Left lung (tissue), 10 donors: ENCODE results near the gene CLIC5. TPM values are rescaled to one million over a fixed set of nuclear protein-coding genes. Genes with fewer than 3 reads are reported as not detected.

Experiments used
- ATAC-seq: fragments of 200-7000 bp; cut with Tn5 transposase; one replicate; pipeline ENCODE4 v1.9.1; 2020; ENCODE audit warnings: moderate library complexity
- DNase-seq, 4 donors: peaks; one replicate each; pipeline ENCODE4 v3.0.0-alpha.2; 2013 to 2020
- H3K27ac ChIP-seq, 2 donors: fragments of 200-600 bp; sonication (generic) in 1 of 2; one replicate each; pipeline versions ENCODE4 v1.5.0 to v1.8.0; 2020 to 2021
- H3K27me3 ChIP-seq, 2 donors: fragments of 200-600 bp; sonication (generic) in 1 of 2; one replicate each; pipeline versions ENCODE4 v1.5.0 to v1.8.0; 2020 to 2021
- H3K36me3 ChIP-seq, 2 donors: fragments of 200-600 bp; sonication (generic) in 1 of 2; one replicate each; pipeline versions ENCODE4 v1.5.0 to v1.8.0; 2020 to 2021
- H3K4me1 ChIP-seq, 2 donors: fragments of 200-600 bp; one replicate each; pipeline ENCODE4 v1.8.0; 2021
- H3K4me3 ChIP-seq, 2 donors: fragments of 200-600 bp; sonication (generic) in 1 of 2; one replicate each; pipeline versions ENCODE4 v1.5.0 to v1.8.0; 2020 to 2021; ENCODE audit warnings: mild to moderate bottlenecking in 1 of 2
- H3K9me3 ChIP-seq, 2 donors: fragments of 200-600 bp; sonication (generic) in 1 of 2; one replicate each; pipeline versions ENCODE4 v1.5.0 to v1.8.0; 2020 to 2021
- CTCF ChIP-seq, 2 donors: fragments of 200-600 bp; sonication (generic) in 1 of 2; IDR thresholded peaks; one replicate each; pipeline versions ENCODE4 v1.5.0 to v1.8.0; 2021; ENCODE audit warnings: antibody characterized with exemption in 2 of 2
- intact Hi-C, 2 donors: fragments of 100-400 bp; cut with DNase I; formaldehyde crosslinking; loops; one replicate each; pipeline versions ENCODE4 v1.11.2 to v1.14.2; 2022
- polyA plus RNA-seq, 6 donors: library from polyadenylated mRNA; unstranded; fragments of 120-200 nt; gene quantifications; one replicate each; pipeline ENCODE4 v1.2.1, GENCODE V29; 2013; ENCODE audit not compliant: insufficient read length in 6 of 6
- total RNA-seq, 2 donors: library from RNA; stranded (reverse); fragmentation: NEBNext Ultra II Directional; extraction: Animal tissue kit (Norgen Biotek cat#: 25700); gene quantifications; one replicate each; pipeline ENCODE4 v1.2.1, GENCODE V29; 2021
- donor health status: DM: no; HTN: yes; CAD: no.
- donor health status: DM: no; HTN: no; CAD: no.

CLIC5 gene
- total and polyA plus RNA-seq, 8 donors, result 8.8 to 179 (median 10.2) TPM

DNA sequence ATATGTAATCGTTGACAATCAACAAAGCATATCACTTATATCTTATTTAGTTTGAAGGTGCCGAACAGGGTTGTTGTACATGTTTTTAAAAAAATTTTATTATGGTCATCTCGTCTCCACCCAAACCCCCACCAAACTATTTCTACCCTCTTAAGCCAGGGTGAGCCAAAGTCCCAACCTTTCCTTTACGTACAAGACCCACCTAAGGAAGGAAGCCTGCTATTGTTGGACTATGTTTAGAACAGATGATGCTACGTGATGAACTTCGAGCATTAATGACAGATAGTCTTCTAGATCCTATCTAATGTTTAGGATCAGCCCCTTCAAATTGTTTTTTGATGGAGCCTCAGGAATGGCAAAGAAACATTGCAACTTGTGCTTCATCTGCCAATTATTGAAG lies 44.4 kb downstream of the CLIC5 start:
- H3K4me3 ChIP-seq, result no peak overlapping the region
- H3K27me3 ChIP-seq, result no peaks in the 10 kb centered on the region

DNA sequence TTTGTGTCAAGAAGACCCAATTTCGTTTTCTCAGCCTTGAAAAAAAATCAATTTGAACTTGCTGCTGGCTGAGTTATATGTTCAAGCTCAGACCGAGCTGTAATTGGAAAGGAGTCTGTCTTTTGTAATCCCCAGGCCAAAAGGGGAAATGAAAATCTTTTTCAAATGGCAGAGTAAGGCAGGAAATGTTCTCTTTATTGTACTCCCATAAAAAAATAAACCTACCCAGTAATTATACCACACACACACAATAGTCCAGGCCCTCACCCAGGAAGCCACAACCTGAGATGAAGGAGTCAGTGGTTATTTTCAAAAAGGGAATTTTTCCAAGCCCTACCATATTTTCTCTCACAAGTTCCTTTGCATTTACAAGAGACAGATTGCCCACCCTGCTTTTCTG lies 45.3 kb downstream of the CLIC5 start:
- no peak for TF ChIP-seq CTCF (IDR thresholded peaks at IDR 0.05)
- H3K36me3 ChIP-seq, result no peaks in the 10 kb centered on the region
- no peak for DNase-seq
- H3K9me3 ChIP-seq, result no peaks in the 10 kb centered on the region
- no peak for ATAC-seq
- peaks cover 0 to 5% of the 10 kb centered on the region in 2 donors for H3K4me1 ChIP-seq
- intact Hi-C loops, result no loop called here
- H3K27me3 ChIP-seq, result no peaks in the 10 kb centered on the region
- H3K27ac ChIP-seq, result no peak overlapping the region
- no peak overlapping the region for H3K4me3 ChIP-seq

More for the DNA sequence above, 44.4 kb downstream of the CLIC5 start:
- Histone ChIP-seq H3K27ac (no peak overlapping the region), H3K36me3 (no peaks in the 10 kb centered on the region), H3K4me1 (peaks cover 0 to 5% of the 10 kb centered on the region in 2 donors), H3K9me3 (no peaks in the 10 kb centered on the region)
- TF ChIP-seq CTCF (IDR thresholded peaks at IDR 0.05), result no peak
- no peak for DNase-seq
- intact Hi-C loops, result no loop called here
- ATAC-seq, result no peak

GRCh38 chr6:45969883-45970282 lies 45.8 kb downstream of the CLIC5 start:
- no peaks in the 10 kb centered on the region for H3K36me3 ChIP-seq
- peaks cover 0 to 5% of the 10 kb centered on the region in 2 donors for H3K4me1 ChIP-seq
- TF ChIP-seq CTCF (IDR thresholded peaks at IDR 0.05), result no peak
- no peaks in the 10 kb centered on the region for H3K27me3 ChIP-seq
- intact Hi-C loops, result no loop called here
- no peak overlapping the region for H3K4me3 ChIP-seq
- no peak overlapping the region for H3K27ac ChIP-seq
- DNase-seq (no peak), ATAC-seq (no peak)
- no peaks in the 10 kb centered on the region for H3K9me3 ChIP-seq

DNA sequence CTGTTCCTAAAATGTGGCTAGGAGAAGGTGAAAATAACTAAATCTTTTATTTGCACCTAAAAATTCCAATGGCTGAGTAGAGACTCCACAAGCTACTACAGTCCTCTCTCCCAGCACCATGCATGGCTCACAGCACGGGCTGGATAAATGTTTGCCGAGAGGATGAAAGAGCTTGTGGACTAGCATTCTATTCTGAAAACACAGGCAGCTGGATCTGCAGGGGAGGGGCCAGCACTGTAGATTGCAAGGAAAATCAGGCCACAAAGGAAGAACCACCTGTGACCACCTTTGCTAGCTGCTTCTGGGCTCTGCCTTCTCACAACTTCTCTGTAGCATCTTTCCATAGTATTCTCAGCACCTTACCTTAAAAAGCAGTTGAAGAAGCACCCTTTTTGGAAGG lies 46.6 kb downstream of the CLIC5 start:
- H3K27ac ChIP-seq, result no peak overlapping the region
- no peak overlapping the region for H3K4me3 ChIP-seq
- DNase-seq (no peak), ATAC-seq (no peak)
- no peak for TF ChIP-seq CTCF (IDR thresholded peaks at IDR 0.05)
- H3K4me1 ChIP-seq, result peaks cover 0 to 5% of the 10 kb centered on the region in 2 donors
- H3K27me3 ChIP-seq, result no peaks in the 10 kb centered on the region
- intact Hi-C loops, result no loop called here
- peaks cover 0 to 8% of the 10 kb centered on the region in 2 donors for H3K9me3 ChIP-seq
- no peaks in the 10 kb centered on the region for H3K36me3 ChIP-seq

- intact Hi-C loops, result no loop called here
- no peak for DNase-seq
- Histone ChIP-seq H3K4me3 (no peak overlapping the region), H3K9me3 (peaks cover 0 to 8% of the 10 kb centered on the region in 2 donors), H3K27ac (no peak overlapping the region), H3K27me3 (no peaks in the 10 kb centered on the region), H3K4me1 (peaks cover 0 to 5% of the 10 kb centered on the region in 2 donors), H3K36me3 (no peaks in the 10 kb centered on the region)
- no peak for ATAC-seq
- no peak for TF ChIP-seq CTCF (IDR thresholded peaks at IDR 0.05)
These were observed 48.3 kb downstream of the CLIC5 start for GRCh38 chr6:45967363-45967762.
